ENCODE measurements around the gene GREM2. TPM values are rescaled to one million over a fixed set of nuclear protein-coding genes. Genes with fewer than 3 reads are reported as not detected.

Gene GREM2
- total RNA-seq, 1 experiment from 2014 or later: not detected

DNA sequence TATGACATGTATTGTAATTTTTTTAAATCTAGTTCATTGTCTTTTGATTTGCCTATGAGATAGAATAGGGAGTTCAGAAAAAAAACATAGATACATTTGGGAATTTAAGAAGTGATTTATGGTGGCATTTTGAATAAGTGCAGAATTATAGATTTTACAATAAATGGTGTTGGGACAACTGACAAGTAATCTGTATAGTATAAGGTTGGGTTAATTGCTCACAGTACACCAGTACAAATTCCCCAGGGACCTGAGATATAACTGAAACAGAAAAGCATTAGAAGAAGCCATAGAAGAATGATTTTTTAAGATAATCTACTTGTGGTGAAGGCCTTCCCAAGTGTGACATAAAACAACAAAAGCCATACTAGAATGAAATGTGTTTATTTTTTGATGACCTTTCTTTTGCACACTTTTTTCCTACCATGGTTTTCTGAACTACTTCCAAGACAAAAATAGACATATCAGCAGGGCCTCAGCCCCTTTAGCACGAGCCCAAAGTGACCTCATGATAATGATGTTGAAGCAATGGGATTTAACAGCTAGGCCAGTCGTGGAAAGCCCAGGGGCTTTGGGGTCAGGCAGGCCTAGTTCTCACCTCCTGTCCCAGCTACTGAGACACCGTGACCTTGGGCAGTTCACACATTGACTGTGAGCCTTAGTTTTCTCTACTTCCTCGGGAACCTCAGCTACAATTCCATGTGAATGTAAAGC is 87.4 kb downstream of the GREM2 start:
- H3K36me3 ChIP-seq (ENCODE audit: control insufficient read depth, insufficient read depth, low read length): no peaks in the 10 kb centered on the region
- ATAC-seq: no peak
- H3K9me3 ChIP-seq (ENCODE audit: control insufficient read depth, insufficient read depth, low read depth, low read length): no peaks in the 10 kb centered on the region
- no peak for TF ChIP-seq POLR2AphosphoS5 (IDR thresholded peaks at IDR 0.05; ENCODE audit: low read depth, low read length)
- no peak for TF ChIP-seq TCF7L2 (IDR thresholded peaks at IDR 0.05; ENCODE audit: low read depth, low read length)
- TF ChIP-seq, protein P1, sequence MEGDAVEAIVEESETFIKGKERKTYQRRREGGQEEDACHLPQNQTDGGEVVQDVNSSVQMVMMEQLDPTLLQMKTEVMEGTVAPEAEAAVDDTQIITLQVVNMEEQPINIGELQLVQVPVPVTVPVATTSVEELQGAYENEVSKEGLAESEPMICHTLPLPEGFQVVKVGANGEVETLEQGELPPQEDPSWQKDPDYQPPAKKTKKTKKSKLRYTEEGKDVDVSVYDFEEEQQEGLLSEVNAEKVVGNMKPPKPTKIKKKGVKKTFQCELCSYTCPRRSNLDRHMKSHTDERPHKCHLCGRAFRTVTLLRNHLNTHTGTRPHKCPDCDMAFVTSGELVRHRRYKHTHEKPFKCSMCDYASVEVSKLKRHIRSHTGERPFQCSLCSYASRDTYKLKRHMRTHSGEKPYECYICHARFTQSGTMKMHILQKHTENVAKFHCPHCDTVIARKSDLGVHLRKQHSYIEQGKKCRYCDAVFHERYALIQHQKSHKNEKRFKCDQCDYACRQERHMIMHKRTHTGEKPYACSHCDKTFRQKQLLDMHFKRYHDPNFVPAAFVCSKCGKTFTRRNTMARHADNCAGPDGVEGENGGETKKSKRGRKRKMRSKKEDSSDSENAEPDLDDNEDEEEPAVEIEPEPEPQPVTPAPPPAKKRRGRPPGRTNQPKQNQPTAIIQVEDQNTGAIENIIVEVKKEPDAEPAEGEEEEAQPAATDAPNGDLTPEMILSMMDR (IDR thresholded peaks at IDR 0.05): no peak
- no peak for TF ChIP-seq SIN3A (IDR thresholded peaks at IDR 0.05; ENCODE audit: borderline replicate concordance, insufficient read depth, low read depth, low read length)
- no peak for TF ChIP-seq REST (IDR thresholded peaks at IDR 0.05; ENCODE audit: insufficient read depth in 1 of 2, low read depth in 2 of 2, low read length in 1 of 2)
- in situ Hi-C loops (cut with HindIII; ENCODE audit: low pct_unique_long_range_greater_than_20kb, low sequenced_read_pairs): no loop called here
- H3K27ac ChIP-seq (ENCODE audit: low read length): no peak overlapping the region
- no peaks in the 10 kb centered on the region for H3K4me1 ChIP-seq (ENCODE audit: control insufficient read depth, insufficient read depth, low read length)
- ChIA-PET POLR2A (interaction anchor here (0.7 kb wide), 1 partner anchor 1210 kb away, joined by 3 read pairs; no protein-coding TSS in a partner anchor), CTCF (no interaction called here)
- H3K27me3 ChIP-seq (ENCODE audit: control insufficient read depth, insufficient read depth, low read length): no peaks in the 10 kb centered on the region
- no peak overlapping the region for H3K4me3 ChIP-seq (ENCODE audit: low read depth in 2 of 2, low read length in 2 of 2)
- no peak for DNase-seq (ENCODE audit: low read depth, low spot score)
- no TSS peak for BruUV-seq (replicated peaks)
- intact Hi-C loops (cut with micrococcal nuclease; ENCODE audit: unreplicated experiment): no loop called here

DNA sequence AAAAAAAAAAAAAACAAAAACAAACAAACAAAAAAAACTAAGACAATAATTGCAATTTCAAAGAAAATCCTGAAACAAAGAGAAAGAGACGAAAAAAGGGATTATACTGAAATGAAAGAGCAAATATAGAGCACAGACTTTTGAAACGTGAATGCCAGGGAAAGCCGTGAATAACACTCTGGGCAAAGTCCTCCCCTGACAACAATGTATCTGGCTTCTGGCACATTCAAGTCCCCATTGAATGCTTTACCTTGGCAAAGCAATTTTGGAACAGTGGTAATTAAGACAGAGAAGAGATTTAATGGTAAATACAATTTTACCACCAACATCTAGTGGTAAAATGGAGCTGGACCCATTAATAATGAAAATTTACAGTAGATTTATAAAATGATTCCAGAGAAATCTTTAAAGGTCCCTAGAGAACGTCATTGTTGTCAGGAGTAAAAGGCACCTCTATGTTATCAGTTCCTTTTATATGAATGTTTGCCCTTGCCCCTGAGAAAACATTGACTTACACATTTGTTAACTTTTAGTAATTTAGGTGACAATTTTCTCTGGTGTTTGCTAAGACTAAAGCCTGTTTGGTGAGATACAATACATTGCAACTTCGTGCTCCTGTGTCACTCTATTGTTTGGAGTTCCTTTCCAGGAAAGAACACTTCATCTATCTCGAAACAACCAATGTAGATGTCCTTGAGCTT is 89.7 kb downstream of the GREM2 start:
- Histone ChIP-seq H3K36me3 (ENCODE audit: control insufficient read depth, insufficient read depth, low read length) (no peaks in the 10 kb centered on the region), H3K4me3 (ENCODE audit: low read depth in 2 of 2, low read length in 2 of 2) (no peak overlapping the region), H3K9me3 (ENCODE audit: control insufficient read depth, insufficient read depth, low read depth, low read length) (no peaks in the 10 kb centered on the region), H3K27me3 (ENCODE audit: control insufficient read depth, insufficient read depth, low read length) (no peaks in the 10 kb centered on the region), H3K27ac (ENCODE audit: low read length) (no peak overlapping the region), H3K4me1 (ENCODE audit: control insufficient read depth, insufficient read depth, low read length) (no peaks in the 10 kb centered on the region)
- no peak for DNase-seq (ENCODE audit: low read depth, low spot score)
- in situ Hi-C loops (cut with HindIII; ENCODE audit: low pct_unique_long_range_greater_than_20kb, low sequenced_read_pairs) (no loop called here), intact Hi-C loops (cut with micrococcal nuclease; ENCODE audit: unreplicated experiment) (no loop called here)
- TF ChIP-seq, protein P1 (IDR thresholded peaks at IDR 0.05): no peak
- TF ChIP-seq REST (IDR thresholded peaks at IDR 0.05; ENCODE audit: insufficient read depth in 1 of 2, low read depth in 2 of 2, low read length in 1 of 2): no peak
- no peak for TF ChIP-seq TCF7L2 (IDR thresholded peaks at IDR 0.05; ENCODE audit: low read depth, low read length)
- TF ChIP-seq SIN3A (IDR thresholded peaks at IDR 0.05; ENCODE audit: borderline replicate concordance, insufficient read depth, low read depth, low read length): no peak
- no peak for TF ChIP-seq POLR2AphosphoS5 (IDR thresholded peaks at IDR 0.05; ENCODE audit: low read depth, low read length)
- no TSS peak for BruUV-seq (replicated peaks)
- ChIA-PET CTCF (interaction anchor here (0.6 kb wide), 2 partner anchors 170 to 255 kb away, joined by 3 read pairs; no protein-coding TSS in a partner anchor), POLR2A (no interaction called here)
- ATAC-seq: no peak
